Measurements from ENCODE around the gene PLVAP.

PLVAP gene

GRCh38 chr19:17357078-17357666 is 20.0 kb downstream of the PLVAP start:
- no peak for DNase-seq (ENCODE audit: low spot score)

GRCh38 chr19:17353386-17353785 is 23.8 kb downstream of the PLVAP start:
- no peak for DNase-seq (ENCODE audit: low spot score)

- DNase-seq (ENCODE audit: low spot score), result no peak
These were observed 24.4 kb downstream of the PLVAP start for GRCh38 chr19:17352608-17353280.

- DNase-seq (ENCODE audit: low spot score), result no peak
These were observed 25.2 kb downstream of the PLVAP start for GRCh38 chr19:17351815-17352435.

GRCh38 chr19:17348700-17349099 is 28.4 kb downstream of the PLVAP start:
- DNase-seq (ENCODE audit: low spot score), result peak; percentile 72

GRCh38 chr19:17347877-17348276 is 29.3 kb downstream of the PLVAP start:
- no peak for DNase-seq (ENCODE audit: low spot score)

- no peak for DNase-seq (ENCODE audit: low spot score)
These were observed 29.8 kb downstream of the PLVAP start for GRCh38 chr19:17347361-17347760.

- peak; percentile 63 for DNase-seq (ENCODE audit: low spot score)
These were observed 31.0 kb downstream of the PLVAP start for GRCh38 chr19:17346109-17346671.

- DNase-seq (ENCODE audit: low spot score), result no peak
These were observed 35.3 kb downstream of the PLVAP start for GRCh38 chr19:17341845-17342244.

GRCh38 chr19:17341386-17341785 is 35.8 kb downstream of the PLVAP start:
- no peak for DNase-seq (ENCODE audit: low spot score)

- DNase-seq (ENCODE audit: low spot score), result no peak
These were observed 36.2 kb downstream of the PLVAP start for GRCh38 chr19:17340871-17341357.

- no peak for DNase-seq (ENCODE audit: low spot score)
These were observed 36.8 kb downstream of the PLVAP start for GRCh38 chr19:17340302-17340870.

GRCh38 chr19:17339088-17339741 is 37.9 kb downstream of the PLVAP start:
- DNase-seq (ENCODE audit: low spot score), result no peak

GRCh38 chr19:17338433-17339078 is 38.6 kb downstream of the PLVAP start:
- DNase-seq (ENCODE audit: low spot score), result no peak

GRCh38 chr19:17337675-17338432 is 39.3 kb downstream of the PLVAP start:
- DNase-seq (ENCODE audit: low spot score), result no peak

- DNase-seq (ENCODE audit: low spot score), result peak; percentile 96
These were observed 40.1 kb downstream of the PLVAP start, which contains the start of gene GTPBP3 for GRCh38 chr19:17336872-17337674. TSS of gene GTPBP3 (plus strand) at chr19:17337553. CDS start at chr19:17337612, 59 bp downstream.

GRCh38 chr19:17335575-17335974 is 41.6 kb downstream of the PLVAP start:
- DNase-seq (ENCODE audit: low spot score), result no peak

- peak; percentile 85 for DNase-seq (ENCODE audit: low spot score)
These were observed 42.4 kb downstream of the PLVAP start, which contains the start of gene ANO8 for GRCh38 chr19:17334414-17335409. TSS of gene ANO8 (minus strand) at chr19:17334855. CDS start at chr19:17334670, 185 bp downstream.
